HepG2 (cell line): Measurements from ENCODE around the gene OCLN. TPM values are rescaled to one million over a fixed set of nuclear protein-coding genes. Genes with fewer than 3 reads are reported as not detected.

ENCODE experiments used
- ATAC-seq: fragments of 200-7000 bp; cut with Tn5 transposase; 3 replicates; pipeline ENCODE4 v1.9.1; 2020; ENCODE audit warnings: mild to moderate bottlenecking, moderate library complexity
- BruUV-seq: library from RNA; stranded (reverse); fragments of 400-500 nt; replicated peaks from 2 replicates; lab custom pipeline; 2021; lab: Mats Ljungman, UMichigan
- CTCF ChIA-PET: fragments of 300-600 bp; formaldehyde crosslinking; extraction: SDS; loops from one replicate; lab custom pipeline; 2021; ENCODE audit warnings: low total read pairs, inconsistent platforms, low intra/inter-chr PET ratio; lab: Yijun Ruan, JAX
- POLR2A ChIA-PET: fragments of 350-600 bp; sonication (Branson Sonifier 250); formaldehyde crosslinking; loops from one replicate; lab custom pipeline; 2020; ENCODE audit warnings: antibody characterized with exemption, inconsistent platforms; lab: Yijun Ruan, JAX
- DNase-seq: peaks from one replicate; pipeline ENCODE4 v3.0.0-alpha.2; 2015; ENCODE audit warnings: low spot score
- FAIRE-seq: peaks from 3 replicates; lab custom pipeline; 2011; peaks lifted over from hg19 to GRCh38; lab: Jason Lieb, UNC
- H2AFZ ChIP-seq: one replicate; pipeline ENCODE4 v1.6.1; 2011; ENCODE audit warnings: low read length, inconsistent platforms
- H3K27ac ChIP-seq: fragments of 300-600 bp; 3 replicates; pipeline ENCODE4 v1.8.0; 2011; ENCODE audit warnings: mixed run types, mild to moderate bottlenecking, mixed read lengths, low read length, inconsistent platforms; ENCODE audit not compliant: insufficient read depth; ENCODE audit errors: extremely low read length
- H3K27me3 ChIP-seq, 2 experiments: fragments of 200-600 bp in 1 of 2; 2 replicates in 1 of 2; 3 replicates in 1 of 2; pipeline versions ENCODE4 v1.6.0 to v1.8.0; 2011; ENCODE audit warnings: low read length in 2 of 2, mild to moderate bottlenecking in 2 of 2, moderate library complexity in 2 of 2, inconsistent platforms in 1 of 2; ENCODE audit not compliant: insufficient read depth in 2 of 2, control insufficient read depth in 1 of 2
- H3K36me3 ChIP-seq, 2 experiments: fragments of 200-600 bp in 1 of 2; replicated peaks in 1 of 2; 2 replicates in 1 of 2; 3 replicates in 1 of 2; pipeline versions ENCODE4 v1.5.1 to v1.8.0; 2011; ENCODE audit warnings: low read length in 2 of 2, inconsistent platforms in 1 of 2; ENCODE audit not compliant: insufficient read depth in 2 of 2, control insufficient read depth in 1 of 2
- H3K4me1 ChIP-seq: 2 replicates; pipeline ENCODE4 v1.5.1; 2012; ENCODE audit warnings: low read length, inconsistent platforms; ENCODE audit not compliant: insufficient read depth
- H3K4me2 ChIP-seq: 2 replicates; pipeline ENCODE4 v1.6.0; 2011; ENCODE audit warnings: low read depth, low read length, inconsistent platforms
- H3K4me3 ChIP-seq, 3 experiments: fragments of 200-600 bp in 1 of 3; sonication (generic), shearing (Covaris generic) in 1 of 3; replicated peaks in 1 of 3; 2 replicates each; pipeline ENCODE4 v1.5.1; 2011 to 2016; ENCODE audit warnings: low read length in 3 of 3, inconsistent platforms in 2 of 3, low read depth in 2 of 3, mild to moderate bottlenecking in 2 of 3, control low read depth in 1 of 3, mixed read lengths in 1 of 3; ENCODE audit not compliant: insufficient read depth in 1 of 3
- H3K79me2 ChIP-seq: one replicate; pipeline ENCODE4 v1.6.1; 2011; ENCODE audit warnings: low read length, inconsistent platforms; ENCODE audit not compliant: insufficient read depth
- H3K9ac ChIP-seq: 2 replicates; pipeline ENCODE4 v1.6.0; 2011; ENCODE audit warnings: mild to moderate bottlenecking, low read depth, low read length, inconsistent platforms; ENCODE audit not compliant: insufficient read depth
- H3K9me3 ChIP-seq: 2 replicates; pipeline ENCODE4 v1.5.1; 2012; ENCODE audit warnings: mild to moderate bottlenecking, low read length
- H4K20me1 ChIP-seq: 2 replicates; pipeline ENCODE4 v1.6.0; 2011; ENCODE audit warnings: inconsistent platforms, mild to moderate bottlenecking, low read length, moderate library complexity; ENCODE audit not compliant: insufficient read depth
- CBX1 ChIP-seq: IDR thresholded peaks from one replicate; pipeline ENCODE4 v1.6.1; 2016; ENCODE audit warnings: antibody characterized with exemption, low read depth
- FOSL2 ChIP-seq: sonication (generic); formaldehyde crosslinking; IDR thresholded peaks from 2 replicates; pipeline ENCODE4 v1.4.0; 2020; ENCODE audit warnings: missing genetic modification reagents
- HDAC1 ChIP-seq: sonication (generic); formaldehyde crosslinking; IDR thresholded peaks from 2 replicates; pipeline ENCODE4 v1.5.1; 2020; ENCODE audit warnings: mild to moderate bottlenecking, missing genetic modification reagents
- HDAC6 ChIP-seq: fragments of 200-600 bp; sonication (generic); IDR thresholded peaks from 2 replicates; pipeline ENCODE4 v1.7.0; 2017; ENCODE audit warnings: mild to moderate bottlenecking, antibody characterized with exemption, low read length, low read depth
- MAF1 ChIP-seq: sonication (generic); formaldehyde crosslinking; IDR thresholded peaks from 2 replicates; pipeline ENCODE4 v1.5.0; 2020; ENCODE audit warnings: missing genetic modification reagents, borderline replicate concordance
- SIX1 ChIP-seq: sonication (generic); formaldehyde crosslinking; IDR thresholded peaks from 2 replicates; pipeline ENCODE4 v1.4.0; 2020; ENCODE audit warnings: missing genetic modification reagents, borderline replicate concordance
- SIX4 ChIP-seq: sonication (generic); formaldehyde crosslinking; IDR thresholded peaks from 2 replicates; pipeline ENCODE4 v1.4.0; 2020; ENCODE audit warnings: missing genetic modification reagents
- YEATS4 ChIP-seq: sonication (generic); formaldehyde crosslinking; IDR thresholded peaks from 2 replicates; pipeline ENCODE4 v1.4.0; 2020; ENCODE audit warnings: missing genetic modification reagents, borderline replicate concordance
- ZNF3 ChIP-seq: IDR thresholded peaks from 2 replicates; pipeline ENCODE4 v1.7.0; 2017; ENCODE audit warnings: inconsistent platforms
- ZNF335 ChIP-seq: sonication (generic); formaldehyde crosslinking; IDR thresholded peaks from 2 replicates; pipeline ENCODE4 v1.4.0; 2020; ENCODE audit warnings: missing genetic modification reagents
- ZNF674 ChIP-seq: sonication (generic); formaldehyde crosslinking; IDR thresholded peaks from 2 replicates; pipeline ENCODE4 v1.5.0; 2020; ENCODE audit warnings: low read depth, mild to moderate bottlenecking, missing genetic modification reagents
- WGBS: methylation state at CpG from one replicate; pipeline ENCODE4 v1.1.6; 2017; ENCODE audit warnings: low lambda C conversion rate; 5-methylcytosine and 5-hydroxymethylcytosine counted together
- in situ Hi-C: cut with HindIII; loops from 2 replicates; pipeline ENCODE4 v1.10.0; 2017; ENCODE audit warnings: low pct_unique_long_range_greater_than_20kb; ENCODE audit not compliant: extremely low pct_ligation_motif_present
- intact Hi-C: fragments of 100-400 bp; cut with micrococcal nuclease; formaldehyde crosslinking; loops from one replicate; pipeline ENCODE4 v1.10.0; 2022; ENCODE audit not compliant: unreplicated experiment
- polyA plus RNA-seq, 8 experiments: library from polyadenylated mRNA; depleted of rRNA in 3 of 8; stranded (reverse) in 7 of 8; unstranded in 1 of 8; fragments of >200 nt; fragmentation: Illumina TruSeq in 4 of 8; extraction: Trizol in 4 of 8; gene quantifications; 2 replicates each; pipeline versions ENCODE4 v1.2.1 to v1.2.3, GENCODE V29; 2011 to 2016; ENCODE audit warnings: low read depth in 4 of 8, missing spikeins in 1 of 8, mixed read lengths in 1 of 8; ENCODE audit not compliant: insufficient read depth in 1 of 8
- total RNA-seq, 5 experiments: library from RNA; depleted of rRNA; stranded (reverse); fragments of >200 nt; fragmentation: Illumina TruSeq; extraction: Trizol; gene quantifications; 2 replicates each; pipeline ENCODE4 v1.2.3, GENCODE V29; 2016; ENCODE audit warnings: low read depth in 1 of 5

The OCLN gene
- total and polyA plus RNA-seq, 2 of the 13 experiments (the other 11 are each of a cell fraction or from before 2014, with no cell fraction given), result 24.1 to 34.8 TPM

GRCh38 chr5:69502767-69503488 lies 10.3 kb downstream of the OCLN start:
- Histone ChIP-seq H3K9ac (no peak overlapping the region), H3K27ac (peak overlapping the region; percentile 26), H4K20me1 (peaks cover 3% of the 10 kb centered on the region), H3K4me2 (no peak overlapping the region), H2AFZ (no peak overlapping the region), H3K27me3 (no peaks in the 10 kb centered on the region), H3K9me3 (no peaks in the 10 kb centered on the region), H3K4me3 (no peak overlapping the region), H3K79me2 (peaks cover 57% of the 10 kb centered on the region), H3K4me1 (peaks cover 49% of the 10 kb centered on the region), H3K36me3 (peaks cover 0 to 25% of the 10 kb centered on the region in 2 experiments; a peak in 3 of 5 replicates)
- FAIRE-seq (no peak), DNase-seq (peak; percentile 46), ATAC-seq (no peak)
- POLR2A ChIA-PET, result interaction anchor here (0.9 to 2.6 kb wide), 3 partner anchors 10 to 48 kb away, joined by 3 to 10 read pairs (median 4); no protein-coding TSS in a partner anchor
- CTCF ChIA-PET, result no interaction called here
- TF ChIP-seq FOSL2 (CRISPR knock-in tag), result peak; percentile 74
- peak; percentile 67; the same call in 1 of the 2 replicates for TF ChIP-seq SIX4
- peak; percentile 72; the same call in 1 of the 2 replicates for TF ChIP-seq ZNF3
- peak; percentile 63; the same call in 1 of the 2 replicates for TF ChIP-seq SIX1
- no peak for TF ChIP-seq HDAC1
- intact Hi-C loops (no loop called here), in situ Hi-C loops (no loop called here)
- 81% methylated on average over 7 of the region's 7 CpGs for WGBS
- BruUV-seq, result no TSS peak

- FAIRE-seq, result no peak
- in situ Hi-C loops (no loop called here), intact Hi-C loops (no loop called here)
- TF ChIP-seq HDAC6 (no peak), CBX1 (no peak), ZNF674 (CRISPR knock-in tag) (no peak), MAF1 (no peak), ZNF335 (CRISPR knock-in tag) (no peak), YEATS4 (no peak)
- no peaks in the 10 kb centered on the region for H3K9me3 ChIP-seq
- BruUV-seq, result no TSS peak
- H3K36me3 ChIP-seq, result peaks cover 3 to 31% of the 10 kb centered on the region in 2 experiments
- peaks cover 3% of the 10 kb centered on the region for H4K20me1 ChIP-seq
- 91% methylated on average over 2 of the region's 2 CpGs for WGBS
- DNase-seq, result no peak
- ChIA-PET POLR2A (interaction anchor here (1.3 to 2.6 kb wide), 2 partner anchors 11 to 13 kb away, joined by 4 to 10 read pairs; no protein-coding TSS in a partner anchor), CTCF (no interaction called here)
- no peak overlapping the region for H2AFZ ChIP-seq
- no peak for ATAC-seq
- H3K4me1 ChIP-seq, result peaks cover 49% of the 10 kb centered on the region
- H3K27ac ChIP-seq, result no peak overlapping the region
- H3K79me2 ChIP-seq, result peaks cover 47% of the 10 kb centered on the region
- no peak overlapping the region for H3K4me2 ChIP-seq
- no peak overlapping the region for H3K4me3 ChIP-seq
- no peak overlapping the region for H3K9ac ChIP-seq
- H3K27me3 ChIP-seq, result no peaks in the 10 kb centered on the region; a peak in 1 of 5 replicates
These were observed 11.4 kb downstream of the OCLN start for GRCh38 chr5:69504036-69504435.
